Nucleus accumbens (tissue), 56 donors: ENCODE results near the gene PARD3B.

Experiments used
- DNase-seq, 56 donors: peaks; one replicate each; lab custom pipeline; 2025; lab: John Stamatoyannopoulos, UW

The PARD3B gene

DNA sequence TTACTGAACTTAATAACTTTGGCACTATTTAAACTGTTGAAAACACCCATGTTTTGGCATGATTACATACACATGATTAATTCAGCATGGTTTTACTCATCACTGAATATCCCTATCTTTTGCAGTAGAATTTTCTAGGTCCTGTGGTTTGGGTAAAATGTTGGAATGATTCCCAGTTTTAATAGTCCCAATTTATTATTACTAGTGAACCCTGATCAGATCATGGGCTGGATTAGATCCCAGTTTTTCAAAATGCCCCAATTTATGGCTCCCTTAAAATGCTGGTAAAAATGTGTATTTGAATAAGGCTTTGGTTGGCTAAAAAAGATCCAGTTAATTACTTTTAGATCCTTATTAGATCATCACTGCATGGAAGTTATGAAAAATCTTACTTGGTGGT is 863.4 kb downstream of the PARD3B start:
- no peak for DNase-seq

DNA sequence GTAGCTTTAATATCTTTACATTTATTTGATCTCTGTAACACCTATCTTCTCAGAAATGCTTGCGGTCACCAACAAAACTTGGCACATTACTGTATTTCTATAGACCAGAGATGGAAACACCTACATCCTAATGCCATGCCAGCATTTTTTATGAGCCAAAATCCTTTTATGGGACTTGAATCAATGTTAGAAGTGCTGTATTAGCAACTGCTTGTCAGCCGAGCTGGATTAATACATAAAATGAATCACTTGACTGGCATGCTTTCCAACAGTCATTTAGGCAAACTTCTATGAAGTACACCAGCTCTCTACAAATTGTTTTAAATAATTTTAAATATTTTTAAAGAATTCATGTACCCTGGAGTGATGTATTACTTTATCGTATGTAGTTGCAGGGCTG is 864.1 kb downstream of the PARD3B start:
- DNase-seq = no peak

DNA sequence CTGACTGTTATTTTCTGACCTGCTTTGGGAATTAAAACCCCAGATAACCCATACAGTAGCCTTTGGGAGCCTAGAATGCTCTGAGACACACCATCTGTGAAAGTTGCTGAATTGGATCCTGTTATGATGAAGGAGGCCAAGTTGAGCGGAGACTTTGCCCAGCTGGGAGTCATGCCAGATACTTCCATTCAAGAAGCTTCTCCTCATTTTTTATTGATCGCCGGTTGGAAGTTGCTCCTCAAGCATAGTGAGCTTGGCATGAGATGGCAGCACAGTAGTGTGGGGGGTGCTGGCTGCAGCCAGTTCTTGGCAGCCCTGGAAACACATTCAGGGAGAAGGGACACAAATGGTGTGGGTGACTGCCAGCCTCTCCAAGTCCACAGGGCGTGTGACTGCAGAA is 866.3 kb downstream of the PARD3B start:
- DNase-seq = peak in 49 of 56 donors; percentile 1 to 80 (median 37)

DNA sequence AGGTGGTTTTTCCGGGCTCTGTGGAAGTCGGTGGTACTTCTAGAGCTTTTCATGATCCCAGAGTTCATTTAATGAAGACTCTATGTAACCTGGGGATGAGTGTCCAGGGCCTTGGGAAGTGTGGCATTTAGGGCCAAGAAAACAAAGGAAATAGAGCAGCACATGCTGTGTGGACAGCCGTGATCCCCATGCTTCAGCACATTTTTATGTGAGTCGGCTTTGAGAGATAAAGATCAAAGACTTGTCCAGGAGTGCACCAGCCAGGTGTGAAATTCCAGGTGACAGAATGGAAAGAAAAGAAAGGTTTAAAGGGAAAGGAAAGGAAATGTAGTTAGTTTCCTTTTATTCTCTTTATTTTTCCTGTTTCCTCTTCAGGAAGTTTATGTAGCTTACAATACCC is 879.1 kb downstream of the PARD3B start:
- DNase-seq = no peak

DNA sequence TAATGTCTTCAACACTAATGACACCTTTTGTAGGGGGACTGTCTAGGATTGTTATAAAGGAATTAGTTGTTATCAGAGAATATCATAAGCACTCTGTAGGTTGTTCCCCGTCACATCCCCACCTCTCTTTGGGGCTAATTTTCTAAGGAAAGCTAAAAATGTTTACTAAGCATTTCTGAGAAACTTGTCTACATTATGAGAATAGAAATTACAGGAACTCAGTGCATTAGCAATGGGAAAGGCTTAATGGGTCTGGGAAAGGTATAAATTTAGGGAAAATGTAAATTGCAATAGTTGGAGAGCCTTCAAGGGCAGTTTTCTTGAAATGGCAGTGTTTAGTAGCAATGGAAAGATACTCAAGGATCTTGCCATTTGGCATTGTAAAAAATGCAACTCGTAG is 879.8 kb downstream of the PARD3B start:
- DNase-seq = no peak

DNA sequence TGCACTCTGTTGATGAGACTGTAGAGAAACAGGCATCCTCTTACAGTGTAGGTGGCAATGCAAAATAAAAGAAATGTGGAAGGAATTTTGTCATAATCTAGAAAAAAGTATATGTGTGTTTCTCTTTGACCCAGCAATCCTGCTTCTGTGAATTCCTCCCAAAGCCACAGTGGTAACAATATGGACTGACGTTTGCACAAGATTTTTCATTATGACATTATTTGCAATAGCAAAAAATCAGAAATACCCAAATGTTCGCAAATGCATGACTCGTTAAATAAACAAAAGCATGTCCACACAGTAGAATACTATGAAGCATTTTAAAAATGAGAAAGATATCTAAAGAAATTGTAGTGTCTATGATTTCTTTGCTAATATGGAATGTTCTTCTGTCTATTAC is 881.8 kb downstream of the PARD3B start:
- no peak for DNase-seq

DNA sequence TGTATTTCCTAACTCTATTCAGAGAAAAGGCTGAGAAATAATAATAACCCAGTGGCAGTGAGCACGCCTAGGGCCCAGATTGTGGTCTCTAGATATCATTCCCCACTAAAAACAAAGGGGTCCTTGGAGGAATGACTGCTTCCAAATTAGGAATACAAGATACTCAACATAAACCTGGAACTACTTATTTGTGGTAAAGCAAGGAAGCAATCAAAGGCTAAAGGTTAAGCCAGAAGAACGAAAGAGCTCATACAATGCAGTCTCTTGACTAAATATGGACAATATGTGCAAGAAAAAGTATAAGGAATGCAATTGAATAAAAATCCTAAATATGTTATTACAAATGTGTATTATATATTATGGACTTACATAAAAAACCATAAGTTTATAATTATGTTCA is 883.5 kb downstream of the PARD3B start:
- DNase-seq = no peak

DNA sequence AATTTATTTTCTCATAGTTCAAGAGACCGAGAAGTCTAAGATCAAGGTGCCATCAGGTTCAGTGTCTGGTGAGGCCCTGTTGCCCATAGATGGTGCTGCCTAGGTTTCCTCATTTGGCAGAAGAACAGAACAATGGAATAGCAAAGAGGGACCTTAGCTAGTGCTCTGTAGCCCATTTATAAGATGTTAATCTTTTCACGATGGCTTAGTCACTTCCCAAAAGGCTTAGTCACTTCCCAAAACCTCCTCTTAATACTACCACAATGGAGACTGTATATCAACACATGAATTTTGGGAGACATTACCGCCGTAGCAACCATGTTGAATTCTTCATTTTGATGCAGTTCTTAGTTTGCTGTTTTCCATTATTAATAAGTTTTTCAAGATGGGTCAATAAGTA is 890.7 kb downstream of the PARD3B start:
- DNase-seq = no peak

DNA sequence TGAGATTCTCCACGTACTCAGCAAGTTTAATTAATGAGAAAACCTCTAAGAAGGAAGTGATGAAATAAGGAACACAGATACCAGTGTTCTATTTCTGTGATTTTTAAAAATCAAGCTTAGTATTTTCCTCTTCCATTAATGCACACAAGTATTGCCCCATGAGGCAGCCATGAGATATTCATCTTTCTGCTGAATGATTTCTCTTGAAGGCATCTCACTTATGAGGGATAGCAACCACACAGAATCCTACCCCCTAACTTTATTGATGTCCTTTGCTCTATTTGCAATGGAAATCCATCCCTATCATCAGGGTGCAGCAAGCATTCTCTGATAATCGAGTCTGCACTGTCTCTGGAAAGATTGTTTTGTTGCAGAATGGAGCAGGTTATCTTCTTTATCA is 893.0 kb downstream of the PARD3B start:
- DNase-seq = no peak

DNA sequence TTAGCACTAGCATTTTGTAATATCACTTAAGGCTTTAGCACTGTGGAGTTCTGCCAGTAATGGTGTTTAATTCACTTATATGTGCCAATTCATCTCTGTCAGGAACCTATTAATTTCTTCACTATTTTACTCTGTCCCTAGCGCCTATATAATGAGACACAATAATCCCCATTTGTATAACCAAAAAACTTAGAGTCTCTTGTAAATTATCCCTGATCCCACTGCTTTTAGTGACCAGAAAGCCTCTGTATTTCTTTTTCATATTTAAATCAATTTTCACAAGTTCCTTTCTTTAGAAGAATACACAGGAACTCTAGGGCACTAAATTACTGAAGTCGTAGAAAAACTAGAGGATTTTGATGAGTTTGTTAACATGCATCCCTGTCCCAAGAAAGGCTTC is 894.3 kb downstream of the PARD3B start:
- DNase-seq = no peak

DNA sequence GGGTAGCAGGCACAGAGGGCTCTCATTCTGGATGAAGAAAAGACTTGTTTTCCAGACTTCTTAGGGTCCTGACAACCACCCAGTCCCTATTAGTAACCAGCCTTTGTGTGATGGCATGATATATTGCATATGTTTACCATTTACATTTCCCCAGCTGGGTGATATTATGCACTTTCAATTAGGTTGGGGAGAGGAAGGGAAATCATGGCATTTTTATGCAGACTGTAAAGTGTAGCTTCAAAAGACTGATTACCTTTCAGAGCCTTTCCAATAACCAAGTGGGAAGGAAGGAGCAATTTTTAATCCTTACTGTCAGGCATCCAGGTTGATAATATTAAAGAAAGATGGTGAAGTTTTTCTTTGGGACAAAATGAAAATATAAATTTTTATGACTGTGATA is 896.2 kb downstream of the PARD3B start:
- DNase-seq = no peak

DNA sequence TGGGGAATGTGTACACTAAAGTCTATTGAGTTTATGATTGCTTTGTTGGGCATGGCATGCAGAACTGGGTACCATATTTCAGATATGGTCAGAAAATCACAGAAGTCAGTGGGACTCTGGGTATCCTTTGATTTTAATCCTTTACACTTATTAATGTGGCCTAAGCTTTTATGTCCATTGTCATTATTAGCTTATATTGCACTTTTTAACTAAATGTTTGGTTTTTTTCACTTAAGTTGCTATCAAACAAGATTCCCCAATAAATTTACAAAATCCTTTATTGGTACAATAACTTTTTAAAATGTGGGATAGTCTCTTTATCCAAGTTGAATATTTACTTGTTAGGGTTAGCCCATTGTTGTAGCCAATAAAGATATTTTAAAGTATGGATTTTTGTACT is 902.9 kb downstream of the PARD3B start:
- DNase-seq = no peak

DNA sequence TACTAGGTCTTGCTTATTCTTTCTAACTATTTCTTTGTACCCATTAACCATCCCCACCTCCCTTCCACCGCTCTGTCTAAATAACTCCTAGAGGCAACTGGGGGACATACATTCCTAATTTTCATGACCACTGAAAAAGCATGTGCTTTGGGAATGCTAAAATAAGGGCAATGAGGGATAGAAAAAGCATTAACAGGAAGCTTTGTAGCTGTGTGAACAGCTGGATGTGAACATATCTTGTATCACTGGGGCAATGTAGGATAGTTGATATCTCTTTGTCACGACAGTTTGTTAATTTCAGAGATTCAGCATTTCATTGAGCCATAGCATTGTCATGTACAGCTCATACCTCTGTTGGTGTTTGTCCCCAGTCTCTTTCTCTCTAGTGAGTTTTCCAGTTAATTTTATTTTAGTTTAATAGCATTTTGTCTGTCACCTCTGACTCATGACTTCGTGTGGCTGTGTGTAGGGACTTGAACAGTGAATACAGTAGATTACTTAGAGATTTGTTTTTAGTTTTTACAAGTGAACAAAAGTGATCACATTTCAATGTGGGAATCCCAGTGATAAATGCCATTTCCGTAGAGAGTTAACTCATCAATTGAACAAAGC is 906.7 kb downstream of the PARD3B start:
- no peak for DNase-seq

DNA sequence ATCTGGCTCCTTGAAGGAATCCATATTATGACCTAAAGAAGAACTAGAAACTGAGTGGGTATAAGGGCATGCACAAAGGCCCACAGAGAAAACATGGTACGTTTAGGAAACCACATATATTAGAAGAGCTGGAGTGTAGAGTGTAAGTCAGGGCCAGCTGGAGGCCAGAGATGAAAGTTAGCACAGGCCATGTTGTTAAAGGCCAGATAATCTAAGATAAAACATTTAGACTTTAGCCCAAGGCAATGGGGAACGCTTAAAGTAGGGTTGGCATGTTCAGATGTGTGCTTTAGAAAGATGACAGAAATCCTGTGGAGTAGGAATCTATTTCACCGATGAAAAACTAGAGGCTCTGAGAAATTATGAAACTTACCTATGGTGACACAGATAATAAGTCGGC is 907.9 kb downstream of the PARD3B start:
- DNase-seq = no peak

DNA sequence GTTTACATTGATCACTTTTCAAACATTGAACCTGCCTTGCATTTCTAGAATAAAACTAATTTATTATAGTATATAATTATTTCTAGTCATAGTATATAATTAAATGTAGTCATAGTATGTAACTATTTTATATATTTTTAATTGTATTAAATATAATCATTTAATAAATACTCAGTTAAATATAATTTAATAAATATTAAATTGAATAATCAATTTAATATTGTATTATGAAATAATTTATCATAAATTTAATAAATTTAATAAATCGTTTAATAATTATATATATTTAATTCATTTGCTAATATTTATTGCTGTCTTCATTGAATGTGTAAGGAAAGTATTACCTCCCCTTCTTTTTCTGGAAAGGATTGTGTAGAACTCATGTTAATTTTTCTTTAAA is 911.4 kb downstream of the PARD3B start:
- no peak for DNase-seq

DNA sequence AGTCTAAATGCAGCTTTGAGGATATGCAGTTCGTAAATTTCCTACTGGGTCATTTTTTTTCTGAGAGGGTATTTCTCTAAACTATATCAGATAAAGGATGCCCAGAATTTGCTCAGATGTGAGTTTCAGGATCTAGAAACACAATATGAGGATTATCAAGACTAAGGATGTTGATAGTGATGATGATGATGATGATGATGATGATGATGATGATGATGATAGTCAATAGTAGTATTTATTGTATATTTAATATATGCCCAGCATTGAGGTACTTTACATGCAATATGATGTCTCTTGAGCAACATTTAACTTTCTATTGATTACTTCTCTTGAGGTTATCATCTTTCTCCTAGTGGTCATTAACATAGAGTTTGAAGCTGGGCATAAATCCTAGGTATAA is 914.9 kb downstream of the PARD3B start:
- no peak for DNase-seq

DNA sequence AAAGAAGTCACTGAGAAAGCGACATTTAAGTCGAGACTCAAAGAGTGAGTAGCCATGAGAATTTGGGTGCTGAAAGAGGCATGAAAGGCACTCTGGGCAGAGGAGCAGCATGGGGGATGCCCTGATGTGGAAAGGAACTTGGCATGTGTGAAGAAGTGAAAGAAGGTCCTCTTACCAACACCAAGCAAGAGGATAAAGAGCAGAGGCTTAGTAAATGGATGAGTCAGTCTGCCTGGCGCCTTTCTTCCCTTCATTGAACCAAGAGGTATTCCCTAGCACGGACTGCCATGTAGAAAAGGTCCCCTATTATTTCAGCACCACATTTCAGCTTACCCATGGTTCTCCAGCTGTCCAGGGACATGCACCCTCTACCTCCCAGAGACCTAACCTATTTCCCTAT is 915.9 kb downstream of the PARD3B start:
- DNase-seq = no peak

DNA sequence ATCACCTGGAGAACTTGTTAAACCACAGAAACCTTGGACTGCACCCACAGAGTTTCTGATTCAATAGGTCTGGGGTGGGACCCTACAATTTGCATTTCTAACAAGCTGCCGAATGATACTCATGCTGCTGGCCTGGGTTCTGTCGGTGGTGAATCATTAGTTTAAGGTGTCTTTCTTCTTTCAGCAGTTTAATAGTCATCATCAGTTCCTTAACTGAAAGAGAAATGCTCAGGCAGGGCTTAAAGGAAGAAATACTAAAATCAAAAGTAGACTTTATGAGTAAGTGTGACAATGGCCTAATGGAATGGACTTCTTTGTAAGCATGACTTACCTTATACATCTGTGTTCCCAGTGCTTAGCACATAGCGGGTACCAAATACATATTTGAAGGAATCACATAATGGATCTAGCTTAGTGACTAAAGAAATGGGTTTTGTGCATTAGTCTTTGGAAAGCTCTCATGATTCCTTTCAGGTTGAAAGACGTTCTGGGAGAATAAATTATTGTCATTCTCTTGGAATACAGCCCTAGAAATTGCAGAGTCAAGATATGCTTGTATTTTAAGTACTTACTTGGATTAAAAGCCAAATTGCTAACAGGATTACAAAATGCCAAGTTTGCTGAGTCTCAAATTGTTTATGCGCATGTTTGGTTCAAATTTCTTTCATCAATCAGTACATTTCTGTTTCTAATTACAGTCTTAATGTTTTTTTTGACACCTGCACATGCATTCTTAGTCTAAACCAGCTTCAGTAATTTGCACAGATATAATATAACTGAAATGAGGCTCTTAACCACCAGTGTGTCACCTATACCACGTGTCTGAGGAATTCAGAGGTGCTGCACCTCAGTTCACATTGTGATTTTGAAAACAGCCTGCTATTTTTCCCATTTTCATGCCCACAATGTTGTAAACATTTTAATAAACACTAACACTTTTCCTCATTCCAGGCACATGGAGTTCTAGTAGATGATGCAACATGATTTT is 916.7 kb downstream of the PARD3B start:
- DNase-seq = no peak

DNA sequence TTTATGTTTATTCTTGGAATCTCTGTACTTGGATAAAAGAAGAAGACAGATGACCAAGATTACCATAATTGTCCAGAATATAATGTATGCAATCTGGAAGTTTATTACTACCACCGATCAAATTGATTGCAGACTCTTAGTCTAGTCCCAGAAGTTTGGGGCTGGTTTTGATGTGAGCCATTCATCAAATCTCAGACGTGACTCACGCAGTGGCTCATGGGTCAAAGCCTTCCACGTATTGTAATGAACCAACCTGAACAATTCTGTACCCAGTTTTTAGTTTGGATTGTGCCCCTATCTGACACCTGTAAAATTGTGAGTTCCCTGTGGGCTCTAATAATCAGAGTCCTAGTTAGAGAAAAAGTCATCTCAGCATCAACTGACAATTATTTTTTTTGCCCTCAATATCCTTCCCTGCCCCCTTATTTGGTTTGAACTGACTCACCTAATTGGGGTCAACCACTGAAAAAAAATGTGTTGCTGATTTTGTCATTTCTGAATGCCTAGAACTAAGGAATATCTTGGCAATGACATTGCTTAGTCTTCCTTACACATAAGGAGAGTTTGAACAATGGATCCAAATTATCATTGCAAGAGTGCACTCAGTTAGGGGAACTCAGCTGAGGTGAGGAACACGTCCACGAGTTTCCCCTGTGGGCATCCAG is 917.5 kb downstream of the PARD3B start:
- no peak for DNase-seq

DNA sequence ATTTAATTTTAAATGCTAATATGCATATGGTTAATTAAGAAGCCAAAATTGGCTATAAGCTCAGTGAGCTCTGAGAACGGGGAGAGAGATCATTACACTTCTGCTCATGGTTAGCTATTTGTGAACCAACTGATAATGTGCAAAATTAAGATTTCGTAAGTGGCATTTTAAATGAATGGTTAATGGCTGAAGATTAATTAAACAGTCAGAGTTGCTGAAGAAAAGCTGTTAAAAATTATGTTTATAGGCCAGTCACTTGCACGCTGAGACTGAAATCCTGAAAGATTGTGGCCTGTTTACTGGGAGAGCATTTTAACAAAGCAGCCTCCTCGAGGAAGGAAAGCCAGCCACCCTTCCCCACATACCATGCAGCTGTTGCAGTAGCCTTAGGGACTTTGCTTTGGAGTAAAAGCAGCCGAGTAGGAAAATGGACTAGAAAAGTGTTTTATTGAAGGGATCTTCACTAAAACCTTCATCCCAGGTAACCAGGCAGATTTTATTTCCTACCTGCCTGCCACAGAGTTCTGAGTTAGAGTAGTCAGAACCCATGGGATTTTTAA is 918.3 kb downstream of the PARD3B start:
- DNase-seq = no peak

DNA sequence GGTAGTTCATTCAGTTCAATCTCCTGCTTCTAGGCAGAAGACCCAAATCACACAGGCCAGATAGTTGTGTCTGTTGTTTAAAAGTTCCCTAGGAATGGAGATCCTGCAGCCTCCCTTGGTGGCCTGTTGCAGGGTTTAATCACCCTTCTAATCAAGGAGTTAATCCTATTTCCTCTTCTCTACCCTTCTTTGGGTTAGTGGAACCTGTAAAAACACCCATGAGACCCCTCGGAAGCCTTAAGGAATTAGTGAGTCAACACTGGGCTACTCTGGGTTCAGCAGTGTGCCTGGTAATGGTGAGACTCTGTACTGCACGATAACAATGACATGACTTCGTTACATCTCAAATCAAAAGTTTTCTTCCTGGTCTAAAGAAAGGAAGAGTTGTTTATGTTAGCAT is 919.4 kb downstream of the PARD3B start:
- DNase-seq = no peak
